HCT116 (cell line): ENCODE measurements around the gene MAEA. TPM values are rescaled to one million over a fixed set of nuclear protein-coding genes. Genes with fewer than 3 reads are reported as not detected.

Source experiments
- ATAC-seq: fragments of 200-7000 bp; cut with Tn5 transposase; 2 replicates; pipeline ENCODE4 v1.9.1; 2020; ENCODE audit warnings: mild to moderate bottlenecking, moderate library complexity
- BruUV-seq: library from RNA; stranded (reverse); fragments of 400-500 nt; replicated peaks from 2 replicates; lab custom pipeline; 2021; lab: Mats Ljungman, UMichigan
- CTCF ChIA-PET: fragments of 300-600 bp; sonication (Branson Sonifier 250); formaldehyde crosslinking; loops from one replicate; lab custom pipeline; 2021; ENCODE audit warnings: antibody characterized with exemption; lab: Charles Lee
- POLR2A ChIA-PET: fragments of 300-600, 350-600 bp; sonication (Branson Sonifier 250); formaldehyde crosslinking; loops from one replicate; lab custom pipeline; 2021; ENCODE audit warnings: antibody characterized with exemption; lab: Charles Lee
- RAD21 ChIA-PET, 2 experiments: fragments of 300-600 bp; sonication (Branson Sonifier 250); formaldehyde crosslinking; loops; one replicate each; lab custom pipeline; 2023; ENCODE audit warnings: low total read pairs in 2 of 2; ENCODE audit not compliant: uncharacterized antibody in 2 of 2, unreplicated experiment in 2 of 2, low non-redundant PET in 1 of 2; lab: Charles Lee
- DNase-seq: peaks from one replicate; pipeline ENCODE4 v3.0.0-alpha.2; 2010; ENCODE audit warnings: low read depth, low spot score
- H2AFZ ChIP-seq: fragments of 200-600 bp; shearing (Covaris generic), sonication (generic); 2 replicates; pipeline ENCODE4 v1.6.1; 2017; ENCODE audit warnings: low read depth, mixed run types, mixed read lengths, antibody characterized with exemption, low read length; ENCODE audit not compliant: poor library complexity, severe bottlenecking
- H3K27ac ChIP-seq: 2 replicates; pipeline ENCODE4 v1.5.1; 2012; ENCODE audit warnings: low read depth, low read length
- H3K27me3 ChIP-seq: fragments of 200-600 bp; sonication (generic); 2 replicates; pipeline ENCODE4 v1.6.1; 2016; ENCODE audit warnings: mixed run types, low read length, mixed read lengths; ENCODE audit not compliant: insufficient read depth
- H3K36me3 ChIP-seq, 2 experiments: fragments of 200-500 bp in 1 of 2; fragments of 200-600 bp in 1 of 2; sonication (Bioruptor generic) in 1 of 2; sonication (generic) in 1 of 2; 2 replicates each; pipeline versions ENCODE4 v1.5.1 to v1.6.1; 2014 to 2016; ENCODE audit warnings: low read length in 2 of 2, inconsistent platforms in 1 of 2, mixed read lengths in 1 of 2, mixed run types in 1 of 2; ENCODE audit not compliant: insufficient read depth in 2 of 2, control insufficient read depth in 1 of 2
- H3K4me1 ChIP-seq, 2 experiments: fragments of 200-600 bp in 1 of 2; sonication (generic) in 1 of 2; 2 replicates each; pipeline versions ENCODE4 v1.5.1 to v1.6.1; 2012 to 2017; ENCODE audit warnings: low read length in 2 of 2, inconsistent platforms in 1 of 2, mild to moderate bottlenecking in 1 of 2, mixed read lengths in 1 of 2, mixed run types in 1 of 2, moderate library complexity in 1 of 2; ENCODE audit not compliant: insufficient read depth in 2 of 2, control insufficient read depth in 1 of 2
- H3K4me2 ChIP-seq: fragments of 200-600 bp; sonication (generic); 2 replicates; pipeline ENCODE4 v1.6.1; 2017; ENCODE audit warnings: mixed run types, low read length, mixed read lengths
- H3K4me3 ChIP-seq, 2 experiments: fragments of 200-600 bp in 1 of 2; sonication (generic) in 1 of 2; replicated peaks in 1 of 2; 2 replicates each; pipeline ENCODE4 v1.5.1; 2011 to 2016; ENCODE audit warnings: low read length in 2 of 2, control low read depth in 1 of 2, low read depth in 1 of 2, mild to moderate bottlenecking in 1 of 2, mixed read lengths in 1 of 2, mixed run types in 1 of 2
- H3K79me2 ChIP-seq: fragments of 200-600 bp; sonication (generic); 2 replicates; pipeline ENCODE4 v1.6.1; 2017; ENCODE audit warnings: mild to moderate bottlenecking, mixed run types, low read length, moderate library complexity, mixed read lengths; ENCODE audit not compliant: insufficient read depth
- H3K9ac ChIP-seq: fragments of 200-600 bp; sonication (generic); 2 replicates; pipeline ENCODE4 v1.6.1; 2016; ENCODE audit warnings: low read length, mixed read lengths
- H3K9me2 ChIP-seq: fragments of 200-600 bp; sonication (generic), shearing (Covaris generic); 2 replicates; pipeline ENCODE4 v1.6.1; 2017; ENCODE audit warnings: mixed run types, mild to moderate bottlenecking, moderate library complexity; ENCODE audit not compliant: insufficient read depth
- H3K9me3 ChIP-seq, 2 experiments: fragments of 200-500 bp in 1 of 2; fragments of 200-600 bp in 1 of 2; sonication (Bioruptor generic) in 1 of 2; sonication (generic) in 1 of 2; 2 replicates each; pipeline ENCODE4 v1.6.1; 2014 to 2017; ENCODE audit warnings: low read length in 2 of 2, mixed read lengths in 2 of 2, inconsistent platforms in 1 of 2, low read depth in 1 of 2, mild to moderate bottlenecking in 1 of 2, mixed run types in 1 of 2, moderate library complexity in 1 of 2; ENCODE audit not compliant: control insufficient read depth in 1 of 2, insufficient read depth in 1 of 2
- H4K20me1 ChIP-seq: fragments of 200-600 bp; sonication (generic), shearing (Covaris generic); 2 replicates; pipeline ENCODE4 v1.6.1; 2017; ENCODE audit warnings: mixed run types, mild to moderate bottlenecking, moderate library complexity; ENCODE audit not compliant: insufficient read depth
- ATF3 ChIP-seq: IDR thresholded peaks from 2 replicates; pipeline ENCODE4 v1.6.1; 2012
- CEBPB ChIP-seq: IDR thresholded peaks from 2 replicates; pipeline ENCODE4 v1.6.1; 2012; ENCODE audit warnings: low read depth
- EGR1 ChIP-seq: IDR thresholded peaks from 2 replicates; pipeline ENCODE4 v1.6.1; 2012; ENCODE audit warnings: low read depth
- EZH2 ChIP-seq: fragments of 200-600 bp; sonication (generic); IDR thresholded peaks from 2 replicates; pipeline ENCODE4 v1.6.1; 2017; ENCODE audit warnings: antibody characterized with exemption, mixed run types
- FOSL1 ChIP-seq: IDR thresholded peaks from 2 replicates; pipeline ENCODE4 v1.6.1; 2012; ENCODE audit warnings: low read depth
- JUND ChIP-seq: IDR thresholded peaks from 2 replicates; pipeline ENCODE4 v1.6.1; 2012
- MAX ChIP-seq: IDR thresholded peaks from 2 replicates; pipeline ENCODE4 v1.6.1; 2012
- POLR2A ChIP-seq: IDR thresholded peaks from 2 replicates; pipeline ENCODE4 v1.7.0; 2011; ENCODE audit warnings: borderline replicate concordance; ENCODE audit not compliant: insufficient read depth, insufficient read length; ENCODE audit errors: extremely low read depth
- POLR2AphosphoS5 ChIP-seq: IDR thresholded peaks from 2 replicates; pipeline ENCODE4 v1.6.1; 2011; ENCODE audit warnings: mild to moderate bottlenecking, low read depth, low read length, moderate library complexity
- REST ChIP-seq: IDR thresholded peaks from 2 replicates; pipeline ENCODE4 v1.6.1; 2012; ENCODE audit warnings: low read depth
- SP1 ChIP-seq: IDR thresholded peaks from 2 replicates; pipeline ENCODE4 v1.6.1; 2012; ENCODE audit warnings: low read depth
- SRF ChIP-seq: IDR thresholded peaks from 2 replicates; pipeline ENCODE4 v1.6.1; 2012; ENCODE audit warnings: low read depth
- TCF7L2 ChIP-seq: IDR thresholded peaks from 2 replicates; pipeline ENCODE4 v1.7.0; 2011; ENCODE audit warnings: borderline replicate concordance, inconsistent platforms; ENCODE audit not compliant: insufficient read depth, insufficient read length; ENCODE audit errors: extremely low read depth
- ZNF274 ChIP-seq: fragments of 200-500 bp; sonication (Bioruptor generic); IDR thresholded peaks from 2 replicates; pipeline ENCODE4 v1.6.1; 2014; ENCODE audit warnings: mild to moderate bottlenecking, low read depth, low read length, inconsistent platforms
- intact Hi-C: fragments of 100-400 bp; cut with micrococcal nuclease; formaldehyde crosslinking; loops from 2 replicates; pipeline ENCODE4 v1.10.0; 2022
- total RNA-seq: library from RNA; stranded (reverse); gene quantifications from one replicate; pipeline ENCODE4 v1.2.1, GENCODE V29; 2021; ENCODE audit not compliant: unreplicated experiment

The MAEA gene
- total RNA-seq, 1 experiment from 2014 or later = 88.3 TPM

GRCh38 chr4:1302159-1302558 is 12.5 kb downstream of the MAEA start:
- Histone ChIP-seq H3K79me2 (peaks cover 97% of the 10 kb centered on the region), H3K4me3 (no peak overlapping the region), H3K27me3 (no peaks in the 10 kb centered on the region), H3K4me2 (no peak overlapping the region), H3K9me2 (no peaks in the 10 kb centered on the region), H3K27ac (no peak overlapping the region), H3K9ac (no peak overlapping the region), H4K20me1 (0 out of 2 replicates have a peak, but pooled peaks cover 3% of the 10 kb centered on the region), H3K4me1 (peaks cover 30 to 31% of the 10 kb centered on the region in 2 experiments), H2AFZ (no peak overlapping the region), H3K36me3 (peaks cover 2 to 17% of the 10 kb centered on the region in 2 experiments; a peak in 3 of 4 replicates), H3K9me3 (no peaks in the 10 kb centered on the region)
- DNase-seq (no peak), ATAC-seq (no peak)
- no peak for TF ChIP-seq ZNF274
- TF ChIP-seq REST = no peak
- no peak for TF ChIP-seq EGR1
- no peak for TF ChIP-seq FOSL1
- no peak for TF ChIP-seq EZH2
- POLR2A ChIA-PET = no interaction called here
- no TSS peak for BruUV-seq
- intact Hi-C loops = no loop called here
- RAD21 ChIA-PET = no interaction called here
- CTCF ChIA-PET = no interaction called here

- no peak overlapping the region for H2AFZ ChIP-seq
- peaks cover 98% of the 10 kb centered on the region for H3K79me2 ChIP-seq
- H3K9ac ChIP-seq = peak overlapping the region; percentile 55
- peak overlapping the region in 1 of 2 experiments; percentile 37; a peak in 2 of 4 replicates for H3K4me3 ChIP-seq
- peak overlapping the region; percentile 87 for H3K27ac ChIP-seq
- TF ChIP-seq SP1 (peak; percentile 60), JUND (peak; percentile 75), MAX (peak; percentile 54; the same call in 1 of the 2 replicates), SRF (peak; percentile 54; the same call in 1 of the 2 replicates), POLR2AphosphoS5 (no peak), ATF3 (no peak), POLR2A (no peak), TCF7L2 (no peak), CEBPB (no peak), FOSL1 (peak; percentile 77)
- TF ChIP-seq, all 23 proteins: peak for 5
- ATAC-seq = peak; percentile 67
- peaks cover 30 to 31% of the 10 kb centered on the region in 2 experiments for H3K4me1 ChIP-seq
- ChIA-PET CTCF (no interaction called here), POLR2A (interaction anchor here (1.6 kb wide), 1 partner anchor 18 kb away, joined by 3 read pairs; no protein-coding TSS in a partner anchor), RAD21 (no interaction called here)
- peak overlapping the region; percentile 75 for H3K4me2 ChIP-seq
- H3K27me3 ChIP-seq = no peaks in the 10 kb centered on the region
- DNase-seq = peak; percentile 75
- H3K9me3 ChIP-seq = no peaks in the 10 kb centered on the region
- no peaks in the 10 kb centered on the region for H4K20me1 ChIP-seq
- BruUV-seq = no TSS peak
- intact Hi-C loops = no loop called here
- peaks cover 0 to 14% of the 10 kb centered on the region in 2 experiments; a peak in 1 of 4 replicates for H3K36me3 ChIP-seq
- no peaks in the 10 kb centered on the region for H3K9me2 ChIP-seq
Measured at GRCh38 chr4:1305261-1305711, 15.6 kb downstream of the MAEA start.
